B cell (primary cell): ENCODE data around the gene PDAP1.

ENCODE experiments used
- CTCF ChIP-seq: fragments of 200-600 bp; IDR thresholded peaks from one replicate; pipeline ENCODE4 v1.8.0; 2022; ENCODE audit warnings: antibody characterized with exemption, mild to moderate bottlenecking
- EZH2 ChIP-seq: IDR thresholded peaks from 2 replicates; pipeline ENCODE4 v1.6.1; 2012; ENCODE audit warnings: borderline replicate concordance, low read depth, mild to moderate bottlenecking, moderate library complexity, low read length; ENCODE audit not compliant: insufficient read depth, poor library complexity, severe bottlenecking

GRCh38 chr7:99409192-99409572, 785 bp upstream of the PDAP1 start:
- TF ChIP-seq CTCF: no peak
- no peak for TF ChIP-seq EZH2
